ENCODE measurements around the gene TPD52L1. TPM values are rescaled to one million over a fixed set of nuclear protein-coding genes. Genes with fewer than 3 reads are reported as not detected.

Gene TPD52L1
- total RNA-seq, 2 donors from 2014 or later, result 24.9 to 39.1 TPM

GRCh38 chr6:125155344-125155743 is 1.8 kb downstream of the TPD52L1 start:
- no peak for TF ChIP-seq CTCF (conservative IDR thresholded peaks at IDR 0.05)
- peaks cover 2% of the 10 kb centered on the region for H3K9me3 Mint-ChIP-seq
- H3K36me3 Mint-ChIP-seq (ENCODE audit: low read depth), result peaks cover 9% of the 10 kb centered on the region
- no peak overlapping the region for H3K27ac Mint-ChIP-seq
- 89 to 97% methylated on average over 1 to 2 of the region's 2 CpGs for WGBS, 2 experiments (ENCODE audit: insufficient coverage in 1 of 2, insufficient read length in 1 of 2)
- H3K9ac ChIP-seq (ENCODE audit: extremely low read depth, low read length, poor library complexity, severe bottlenecking), result no peak overlapping the region
- H3K36me3 ChIP-seq (ENCODE audit: control insufficient read depth, insufficient read depth, low read length), result no peaks in the 10 kb centered on the region
- peaks cover 27% of the 10 kb centered on the region for H3K27me3 ChIP-seq (ENCODE audit: control insufficient read depth, insufficient read depth, low read length, poor library complexity, severe bottlenecking)
- peaks cover 10% of the 10 kb centered on the region for H3K4me1 Mint-ChIP-seq
- no peak overlapping the region for H3K27ac ChIP-seq (ENCODE audit: low read depth, low read length)
- H3K27me3 Mint-ChIP-seq (ENCODE audit: insufficient read depth), result peaks cover 32% of the 10 kb centered on the region
- no peak overlapping the region for H3K4me3 Mint-ChIP-seq
- no peak overlapping the region for H3K4me3 ChIP-seq (ENCODE audit: low read length)
- no peaks in the 10 kb centered on the region for H3K9me3 ChIP-seq (ENCODE audit: control insufficient read depth, low read length)
- DNase-seq, result no peak
- no peaks in the 10 kb centered on the region for H3K4me1 ChIP-seq (ENCODE audit: control insufficient read depth, insufficient read depth, low read length)

DNA sequence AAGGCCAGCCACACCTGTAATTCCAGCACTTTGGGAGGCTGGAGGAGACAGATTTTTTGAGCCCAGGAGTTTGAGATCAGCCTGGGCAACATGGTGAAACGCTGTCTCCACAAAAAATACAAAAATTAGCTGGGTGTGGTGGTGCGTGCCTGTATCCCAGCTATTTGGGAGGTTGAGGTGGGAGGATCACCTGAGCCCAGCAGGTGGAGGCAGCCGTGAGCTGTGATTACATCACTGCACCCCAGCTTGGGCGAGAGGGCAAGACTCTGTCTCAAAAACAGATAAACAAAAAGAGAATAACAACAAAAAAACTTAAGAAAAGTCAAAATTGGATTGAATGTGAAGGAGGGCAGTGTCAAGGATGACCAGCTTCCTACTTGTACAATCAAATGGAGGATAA is 2.9 kb downstream of the TPD52L1 start:
- no peak overlapping the region for H3K4me3 Mint-ChIP-seq
- no peak for DNase-seq
- TF ChIP-seq CTCF (conservative IDR thresholded peaks at IDR 0.05), result no peak
- Histone ChIP-seq H3K4me3 (ENCODE audit: low read length) (no peak overlapping the region), H3K27ac (ENCODE audit: low read depth, low read length) (no peak overlapping the region), H3K4me1 (ENCODE audit: control insufficient read depth, insufficient read depth, low read length) (no peaks in the 10 kb centered on the region), H3K9ac (ENCODE audit: extremely low read depth, low read length, poor library complexity, severe bottlenecking) (no peak overlapping the region), H3K9me3 (ENCODE audit: control insufficient read depth, low read length) (no peaks in the 10 kb centered on the region), H3K36me3 (ENCODE audit: control insufficient read depth, insufficient read depth, low read length) (no peaks in the 10 kb centered on the region), H3K27me3 (ENCODE audit: control insufficient read depth, insufficient read depth, low read length, poor library complexity, severe bottlenecking) (peaks cover 27% of the 10 kb centered on the region)
- peaks cover 2% of the 10 kb centered on the region for H3K9me3 Mint-ChIP-seq
- peaks cover 30% of the 10 kb centered on the region for H3K27me3 Mint-ChIP-seq (ENCODE audit: insufficient read depth)
- 88 to 100% methylated on average over 1 to 3 of the region's 4 CpGs for WGBS, 2 experiments (ENCODE audit: insufficient coverage in 1 of 2, insufficient read length in 1 of 2)
- H3K4me1 Mint-ChIP-seq, result peaks cover 10% of the 10 kb centered on the region
- peaks cover 9% of the 10 kb centered on the region for H3K36me3 Mint-ChIP-seq (ENCODE audit: low read depth)
- no peak overlapping the region for H3K27ac Mint-ChIP-seq

DNA sequence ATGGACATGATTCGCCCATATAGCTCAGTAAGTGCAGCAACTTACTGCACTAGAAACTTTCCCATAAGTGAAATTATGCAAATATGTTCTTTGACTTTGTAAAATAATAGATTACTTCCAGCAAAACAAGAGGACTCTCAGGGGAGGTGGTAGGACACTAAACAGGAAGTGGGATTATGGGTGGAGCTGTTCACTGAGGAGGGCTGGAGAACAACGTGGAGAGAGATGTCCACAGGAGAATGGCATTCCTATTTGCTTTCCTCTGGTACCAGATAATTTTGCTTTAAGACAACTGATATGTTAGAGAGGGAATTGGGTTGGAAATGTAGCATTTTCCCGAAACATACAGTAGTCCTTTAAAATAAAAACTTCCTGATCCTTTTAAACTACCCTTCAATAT is 3.7 kb downstream of the TPD52L1 start:
- no peak overlapping the region for H3K4me3 Mint-ChIP-seq
- peaks cover 24% of the 10 kb centered on the region for H3K27me3 Mint-ChIP-seq (ENCODE audit: insufficient read depth)
- H3K4me1 ChIP-seq (ENCODE audit: control insufficient read depth, insufficient read depth, low read length), result no peaks in the 10 kb centered on the region
- DNase-seq, result no peak
- no peak overlapping the region for H3K4me3 ChIP-seq (ENCODE audit: low read length)
- H3K9ac ChIP-seq (ENCODE audit: extremely low read depth, low read length, poor library complexity, severe bottlenecking), result no peak overlapping the region
- WGBS, 2 experiments (ENCODE audit: insufficient coverage in 1 of 2, insufficient read length in 1 of 2), result 92% methylated on average over 2 of the region's 3 CpGs; no CpG with 5 or more reads in 1 of the 2 experiments
- no peaks in the 10 kb centered on the region for H3K9me3 ChIP-seq (ENCODE audit: control insufficient read depth, low read length)
- peaks cover 9% of the 10 kb centered on the region for H3K36me3 Mint-ChIP-seq (ENCODE audit: low read depth)
- no peaks in the 10 kb centered on the region for H3K36me3 ChIP-seq (ENCODE audit: control insufficient read depth, insufficient read depth, low read length)
- H3K27me3 ChIP-seq (ENCODE audit: control insufficient read depth, insufficient read depth, low read length, poor library complexity, severe bottlenecking), result peaks cover 25% of the 10 kb centered on the region
- peaks cover 10% of the 10 kb centered on the region for H3K4me1 Mint-ChIP-seq
- no peak overlapping the region for H3K27ac ChIP-seq (ENCODE audit: low read depth, low read length)
- no peak overlapping the region for H3K27ac Mint-ChIP-seq
- no peak for TF ChIP-seq CTCF (conservative IDR thresholded peaks at IDR 0.05)
- H3K9me3 Mint-ChIP-seq, result peaks cover 2% of the 10 kb centered on the region
